ENCODE results near the gene LGI1. TPM values are rescaled to one million over a fixed set of nuclear protein-coding genes. Genes with fewer than 3 reads are reported as not detected.

LGI1 gene
- total RNA-seq, 2 donors from 2014 or later, result 0.44 TPM; not detected in 1

GRCh38 chr10:93835770-93836169, 78.0 kb downstream of the LGI1 start:
- no peaks in the 10 kb centered on the region for H3K4me1 ChIP-seq
- no peak for DNase-seq (ENCODE audit: low spot score)
- no peak for TF ChIP-seq CTCF (IDR thresholded peaks at IDR 0.05)
- no peak overlapping the region for H3K4me3 ChIP-seq
- H3K27me3 ChIP-seq, result no peaks in the 10 kb centered on the region
- H3K36me3 ChIP-seq, result no peaks in the 10 kb centered on the region
- H3K9me3 ChIP-seq, result peaks cover 0 to 4% of the 10 kb centered on the region in 2 donors
- no peak overlapping the region for H3K27ac ChIP-seq

- DNase-seq (ENCODE audit: low spot score), result no peak
- no peaks in the 10 kb centered on the region for H3K36me3 ChIP-seq
- peaks cover 0 to 4% of the 10 kb centered on the region in 2 donors for H3K9me3 ChIP-seq
- no peak overlapping the region for H3K4me3 ChIP-seq
- H3K27ac ChIP-seq, result no peak overlapping the region
- no peak for TF ChIP-seq CTCF (IDR thresholded peaks at IDR 0.05)
- no peaks in the 10 kb centered on the region for H3K4me1 ChIP-seq
- H3K27me3 ChIP-seq, result no peaks in the 10 kb centered on the region
Observed at GRCh38 chr10:93837822-93838221, 80.1 kb downstream of the LGI1 start.

DNA sequence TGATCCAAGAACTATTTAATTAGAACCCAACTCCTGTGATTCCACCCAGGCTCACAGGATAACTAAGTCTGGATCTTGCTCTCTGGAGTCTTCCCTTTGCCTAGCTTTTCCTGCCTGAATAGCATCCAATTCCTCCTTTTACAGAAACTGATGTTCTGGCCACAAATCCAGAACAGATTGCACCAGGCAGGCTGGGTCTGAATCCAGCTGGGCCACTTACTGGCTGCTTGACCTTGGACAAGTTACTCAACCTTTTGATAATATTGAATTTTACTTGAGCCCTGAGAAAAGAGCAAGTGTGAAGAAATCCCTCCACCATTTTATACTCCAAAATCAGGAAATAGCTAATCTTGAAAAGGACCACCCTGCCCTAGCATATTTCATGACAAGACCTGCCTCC, 80.5 kb downstream of the LGI1 start:
- no peak for TF ChIP-seq CTCF (IDR thresholded peaks at IDR 0.05)
- no peak overlapping the region for H3K4me3 ChIP-seq
- H3K9me3 ChIP-seq, result peaks cover 0 to 1% of the 10 kb centered on the region in 2 donors
- no peak overlapping the region for H3K27ac ChIP-seq
- H3K27me3 ChIP-seq, result no peaks in the 10 kb centered on the region
- no peaks in the 10 kb centered on the region for H3K4me1 ChIP-seq
- DNase-seq (ENCODE audit: low spot score), result peak; percentile 59
- no peaks in the 10 kb centered on the region for H3K36me3 ChIP-seq

DNA sequence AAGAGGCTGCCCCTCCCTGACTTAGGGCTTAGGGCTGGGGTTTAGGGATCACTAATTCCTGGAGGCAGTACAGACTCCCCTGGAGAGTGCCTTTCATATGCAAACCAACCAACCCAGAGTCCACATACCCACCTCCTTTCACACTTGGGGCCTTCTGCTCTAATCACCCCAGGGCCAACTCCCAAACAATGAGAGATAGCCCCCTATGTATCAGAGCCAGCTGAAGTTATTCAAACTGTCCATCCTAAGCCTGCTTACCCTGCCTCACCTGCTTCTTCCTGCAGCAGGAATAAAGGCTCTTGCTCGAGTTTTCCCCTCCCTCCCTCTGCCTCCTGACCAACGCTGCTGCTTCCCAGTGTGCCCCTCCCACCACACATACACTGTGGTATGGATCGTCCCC, 84.2 kb downstream of the LGI1 start:
- Histone ChIP-seq H3K4me1 (no peaks in the 10 kb centered on the region), H3K9me3 (no peaks in the 10 kb centered on the region), H3K4me3 (no peak overlapping the region), H3K36me3 (no peaks in the 10 kb centered on the region), H3K27ac (no peak overlapping the region), H3K27me3 (no peaks in the 10 kb centered on the region)
- no peak for DNase-seq (ENCODE audit: low spot score)
- no peak for TF ChIP-seq CTCF (IDR thresholded peaks at IDR 0.05)

DNA sequence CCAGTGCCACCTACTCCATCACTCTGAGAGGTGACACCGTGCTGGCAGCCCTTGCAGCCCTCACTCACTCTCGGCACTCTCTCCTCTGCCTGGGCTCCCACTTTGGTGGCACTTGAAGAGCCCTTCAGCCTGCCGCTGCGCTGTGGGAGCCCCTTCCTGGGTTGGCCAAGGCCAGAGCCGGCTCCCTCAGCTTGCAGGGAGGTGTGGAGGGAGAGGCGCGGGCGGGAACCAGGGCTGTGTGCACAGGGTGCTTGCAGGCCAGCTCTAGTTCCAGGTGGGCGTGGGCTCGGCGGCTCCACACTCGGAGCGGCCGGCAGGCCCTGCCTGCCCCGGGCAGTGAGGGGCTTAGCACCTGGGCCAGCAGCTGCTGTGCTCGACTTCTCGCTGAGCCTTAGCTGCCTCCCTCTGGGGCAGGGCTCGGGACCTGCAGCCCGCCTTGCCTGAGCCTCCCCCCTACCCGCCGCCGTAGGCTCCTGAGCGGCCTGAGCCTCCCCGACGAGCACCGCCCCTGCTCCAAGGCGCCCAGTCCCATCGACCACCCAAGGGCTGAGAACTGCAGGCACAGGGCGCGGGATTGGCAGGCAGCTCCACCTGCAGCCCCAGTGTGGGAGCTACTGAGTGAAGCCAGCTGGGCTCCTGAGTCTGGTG, 87.4 kb downstream of the LGI1 start:
- no peaks in the 10 kb centered on the region for H3K36me3 ChIP-seq
- no peaks in the 10 kb centered on the region for H3K4me1 ChIP-seq
- no peak for DNase-seq (ENCODE audit: low spot score)
- H3K27me3 ChIP-seq, result no peaks in the 10 kb centered on the region
- no peak overlapping the region for H3K4me3 ChIP-seq
- no peaks in the 10 kb centered on the region for H3K9me3 ChIP-seq
- no peak overlapping the region for H3K27ac ChIP-seq
- no peak for TF ChIP-seq CTCF (IDR thresholded peaks at IDR 0.05)

Other genes starting within 250 kb of the LGI1 start
- gene FFAR4, start 191.3 kb upstream of the LGI1 start, total RNA-seq, result under 1 TPM in 1 of 2 donors, not detected in 1; 0.31 TPM
- gene RBP4, start 156.7 kb upstream of the LGI1 start, total RNA-seq, result 10 to 100 TPM; 16.2 to 48.2 TPM
- gene PDE6C, start 145.4 kb upstream of the LGI1 start, total RNA-seq, result not detected
- gene FRA10AC1, start 55.3 kb upstream of the LGI1 start, total RNA-seq, result 1 to 10 TPM; 8.0 to 9.2 TPM
- gene SLC35G1, start 136.0 kb downstream of the LGI1 start, total RNA-seq, result 1 to 10 TPM; 3.5 to 5.6 TPM
- gene PLCE1, start 236.0 kb downstream of the LGI1 start, total RNA-seq, result 10 to 100 TPM; 22.5 to 28.1 TPM